T1000 (cell line): Measurements from ENCODE around the gene GTSF1L.

Source experiments
- DNase-seq: peaks from one replicate; lab custom pipeline; 2025; ENCODE audit warnings: mixed read lengths; lab: John Stamatoyannopoulos, UW

GTSF1L gene

DNA sequence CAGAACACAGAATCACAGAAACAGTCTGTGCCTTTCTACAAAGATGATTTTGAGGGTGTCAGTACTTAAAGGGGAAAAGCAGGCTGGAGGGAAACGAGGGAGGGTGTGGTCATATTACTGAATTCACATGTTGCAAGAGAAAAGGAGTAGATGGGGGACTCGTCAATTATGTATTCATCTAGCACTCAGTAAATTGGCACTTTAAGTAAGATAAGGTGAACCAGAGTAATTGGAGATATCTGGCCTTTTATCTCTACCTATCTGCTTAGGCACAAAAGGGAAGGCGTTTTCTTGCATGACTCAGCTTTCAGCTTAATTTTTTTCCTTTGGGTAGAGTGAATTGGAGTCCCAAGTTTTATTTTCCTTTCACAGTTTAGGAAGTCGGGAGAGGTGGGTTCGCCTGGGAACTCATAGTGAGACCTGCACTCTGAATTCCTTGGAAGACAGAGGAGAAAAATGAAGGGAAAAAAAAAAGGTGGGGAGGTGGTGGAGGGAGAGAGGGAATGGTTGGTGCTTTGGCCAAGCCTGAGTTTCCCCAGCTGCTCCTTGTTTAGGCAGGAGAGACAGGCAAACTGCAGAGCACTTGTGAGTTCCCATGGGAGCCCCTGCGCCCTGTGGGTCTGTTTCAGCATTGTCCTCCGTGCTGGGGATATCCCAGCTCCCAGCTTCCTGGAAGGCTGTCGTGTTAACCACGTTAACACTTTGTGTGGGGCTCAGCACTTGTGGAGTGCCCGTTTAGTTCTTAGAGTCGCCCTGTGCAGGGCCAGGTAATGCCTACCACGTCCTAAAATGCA lies 19.7 kb upstream of the GTSF1L start:
- no peak for DNase-seq

GRCh38 chr20:43744966-43745730 lies 18.3 kb upstream of the GTSF1L start:
- DNase-seq: no peak

GRCh38 chr20:43744151-43744611 lies 17.4 kb upstream of the GTSF1L start:
- DNase-seq: peak; percentile 46

GRCh38 chr20:43740642-43741041 lies 13.8 kb upstream of the GTSF1L start:
- DNase-seq: no peak

GRCh38 chr20:43739148-43739749 lies 12.4 kb upstream of the GTSF1L start:
- no peak for DNase-seq

- DNase-seq: no peak
Measured at GRCh38 chr20:43737925-43738324, 11.1 kb upstream of the GTSF1L start.

- no peak for DNase-seq
Measured at GRCh38 chr20:43736588-43737158, 9.9 kb upstream of the GTSF1L start.

DNA sequence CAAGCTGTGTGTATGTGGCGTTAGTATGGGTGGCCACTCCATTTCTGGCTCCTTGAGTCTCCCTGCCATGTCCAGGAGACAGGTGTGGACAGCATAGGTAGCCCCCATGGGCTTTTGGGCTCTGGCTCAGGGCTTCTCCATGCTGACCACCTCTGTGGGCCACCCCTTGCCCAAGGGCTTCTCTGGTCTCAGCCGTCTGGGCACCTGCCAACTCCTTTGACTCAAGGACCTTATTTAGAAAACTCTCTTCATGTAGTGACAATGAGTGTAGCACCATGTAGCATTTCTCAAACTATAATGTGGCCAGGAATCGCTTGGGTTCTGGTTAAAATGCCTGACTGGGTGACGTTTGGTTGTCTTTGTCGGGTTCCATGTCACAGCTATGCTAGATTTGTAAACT lies 5.1 kb upstream of the GTSF1L start:
- DNase-seq: no peak

DNA sequence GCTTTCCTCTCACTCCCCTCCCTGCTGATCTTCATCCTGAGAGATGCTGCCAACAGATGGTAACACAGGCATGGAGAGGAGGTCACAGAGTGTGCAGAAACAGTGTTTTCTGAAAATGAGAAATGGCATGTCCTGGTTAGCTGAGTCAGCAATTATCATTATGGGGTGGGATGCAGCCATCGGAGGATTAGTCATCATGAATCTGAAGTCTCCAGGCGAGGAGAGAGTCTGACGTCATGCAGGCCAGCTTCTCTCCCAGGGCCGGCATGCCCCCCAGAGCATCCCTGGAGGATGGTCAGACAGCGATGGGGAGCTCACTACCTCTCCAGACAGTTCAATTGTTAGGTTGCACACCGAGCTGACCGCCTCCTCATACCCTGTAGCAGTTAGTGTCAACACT lies 4.7 kb upstream of the GTSF1L start:
- peak; percentile 66 for DNase-seq

DNA sequence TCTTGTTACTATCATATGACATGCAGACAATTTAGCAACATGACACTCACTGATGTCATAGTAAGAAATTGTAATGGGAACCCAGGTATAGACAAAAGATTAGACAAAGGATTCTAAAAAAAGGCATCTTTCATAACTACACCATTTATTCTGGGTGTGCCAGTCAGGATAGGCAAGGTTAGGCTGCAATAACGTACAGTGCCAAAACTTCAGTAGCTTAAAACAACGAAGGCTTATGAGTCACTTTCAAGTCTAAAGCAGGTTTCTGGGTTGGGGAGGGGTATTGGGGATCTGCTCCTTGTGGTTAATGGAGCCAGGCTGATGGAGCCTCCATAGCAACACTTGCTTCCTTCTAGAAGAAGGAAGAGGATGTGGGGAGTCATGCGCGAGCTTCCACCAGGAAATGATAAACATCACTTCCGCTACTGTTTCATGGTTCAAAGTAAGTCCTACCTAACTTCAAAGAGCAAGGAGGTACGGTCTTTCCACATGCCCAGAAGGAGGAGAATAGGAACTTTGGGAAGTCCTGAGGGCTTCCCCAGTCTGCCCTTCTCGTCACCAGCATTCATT lies 2.0 kb upstream of the GTSF1L start:
- DNase-seq: no peak

GRCh38 chr20:43727980-43728590 lies 1.3 kb upstream of the GTSF1L start:
- DNase-seq: no peak

GRCh38 chr20:43726333-43726732 lies 469 bp downstream of the GTSF1L start:
- DNase-seq: no peak

- no peak for DNase-seq
Measured at GRCh38 chr20:43725666-43726065, 1.1 kb downstream of the GTSF1L start.

DNA sequence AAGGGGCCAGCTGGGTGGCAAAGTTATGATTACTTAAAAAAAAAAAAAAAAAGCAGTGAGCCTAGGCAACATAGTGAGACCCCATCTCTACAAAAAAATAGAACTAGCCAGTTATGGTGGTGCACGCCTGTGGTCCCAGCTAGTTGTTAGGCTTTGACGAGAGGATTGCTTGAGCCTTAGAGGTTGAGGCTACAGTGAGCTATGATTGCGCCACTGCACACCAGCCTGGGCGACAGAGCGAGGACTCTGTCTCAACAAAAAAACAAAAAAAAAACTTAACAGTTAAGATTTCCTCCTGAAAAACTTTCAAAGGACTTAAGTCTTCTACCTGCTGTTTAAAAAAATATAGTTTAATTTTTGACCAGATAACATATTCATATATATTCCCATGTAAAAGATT lies 2.4 kb downstream of the GTSF1L start:
- no peak for DNase-seq

GRCh38 chr20:43723735-43724134 lies 3.1 kb downstream of the GTSF1L start:
- no peak for DNase-seq

DNA sequence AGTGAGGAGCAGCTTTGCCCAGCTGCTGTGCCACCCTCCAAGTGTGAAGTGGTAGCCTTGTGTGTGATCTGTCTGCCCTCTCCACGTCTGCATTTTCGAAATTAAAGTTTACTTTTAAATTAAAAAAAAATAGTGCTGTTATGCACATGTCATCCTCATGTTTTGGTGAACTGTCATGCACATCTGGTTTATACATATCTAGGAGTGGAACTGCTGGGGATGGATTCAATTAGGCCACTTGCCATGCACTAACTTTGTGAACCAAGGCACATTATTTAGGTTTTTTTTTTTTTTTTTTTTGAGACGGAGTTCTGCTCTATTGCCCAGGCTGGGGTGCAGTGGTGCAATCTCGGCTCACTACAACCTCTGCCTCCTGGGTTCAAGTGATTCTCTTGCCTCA lies 3.6 kb downstream of the GTSF1L start:
- DNase-seq: no peak

GRCh38 chr20:43722153-43722505 lies 4.7 kb downstream of the GTSF1L start:
- DNase-seq: no peak

DNA sequence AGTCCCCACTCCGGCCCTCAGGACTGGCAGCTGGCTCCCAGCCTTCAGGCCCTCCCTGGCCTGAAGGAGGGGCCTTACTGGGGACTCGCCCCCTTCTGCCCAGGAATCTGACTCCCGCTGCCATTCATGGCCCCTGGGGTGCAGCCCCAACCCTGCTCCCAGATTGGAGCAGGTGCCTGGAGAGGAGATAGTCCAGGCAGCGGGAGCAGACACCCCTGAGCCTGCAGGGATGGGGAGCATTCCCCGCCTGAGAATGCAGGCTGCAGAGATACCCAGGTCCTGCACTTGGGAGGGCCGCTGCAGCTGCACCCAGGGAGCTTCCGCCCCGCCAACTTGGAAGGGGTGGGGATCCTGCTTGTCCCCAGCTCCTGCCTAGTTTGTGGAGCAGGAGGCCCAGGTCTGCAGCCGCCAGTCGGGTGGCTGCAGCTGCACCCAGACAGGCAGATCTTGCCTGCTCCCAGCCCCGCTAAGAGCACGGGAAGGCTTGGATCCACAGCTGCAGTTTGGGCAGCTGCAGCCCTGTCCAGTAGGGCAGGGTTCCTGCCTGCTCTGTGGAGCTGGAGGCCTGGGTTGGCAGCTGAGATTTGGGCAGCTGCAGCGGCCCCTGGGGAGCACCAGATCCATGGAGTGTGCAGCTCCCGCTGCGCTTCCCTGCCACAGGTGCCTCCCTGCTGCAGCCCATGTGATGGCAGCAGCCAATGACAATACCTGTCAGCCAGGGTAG lies 5.2 kb downstream of the GTSF1L start:
- DNase-seq: no peak

GRCh38 chr20:43721097-43721428 lies 5.7 kb downstream of the GTSF1L start:
- DNase-seq: no peak

GRCh38 chr20:43720007-43720406 lies 6.8 kb downstream of the GTSF1L start:
- no peak for DNase-seq

DNA sequence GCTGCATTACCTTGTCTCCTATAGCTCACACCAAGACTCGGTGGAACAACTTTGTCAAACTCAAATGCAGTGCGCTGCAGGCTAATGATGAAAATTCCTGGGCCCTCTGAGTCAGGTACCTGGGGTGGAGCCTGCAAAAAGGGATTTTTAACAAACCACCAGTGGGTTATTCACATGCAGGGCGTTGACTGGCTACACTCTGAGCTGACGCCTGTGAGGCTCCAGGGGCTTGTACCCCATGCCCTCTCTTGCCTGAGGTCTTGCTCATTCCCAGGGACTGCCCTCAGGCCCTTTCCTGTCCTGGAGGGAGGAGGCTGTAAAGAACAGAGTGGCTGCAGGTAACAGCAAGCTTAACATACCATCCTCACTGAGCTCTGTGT lies 9.2 kb downstream of the GTSF1L start:
- DNase-seq: no peak
